Gastroesophageal sphincter (tissue), 4 donors: ENCODE measurements around the gene RGS12. TPM values are rescaled to one million over a fixed set of nuclear protein-coding genes. Genes with fewer than 3 reads are reported as not detected.

Experiments used
- ATAC-seq: fragments of 150-250 bp; one replicate; pipeline ENCODE4 v1.9.1; 2016; ENCODE audit warnings: mild to moderate bottlenecking, moderate library complexity
- H3K27ac ChIP-seq, 4 donors: fragments of 200-600 bp; sonication (generic) in 3 of 4; 1 replicate in 3 of 4; 2 replicates in 1 of 4; pipeline ENCODE4 v1.5.1; 2016 to 2019
- H3K27me3 ChIP-seq: fragments of 200-600 bp; sonication (generic); one replicate; pipeline ENCODE4 v1.5.1; 2019
- H3K36me3 ChIP-seq, 2 donors: fragments of 200-600 bp; sonication (generic); one replicate each; pipeline ENCODE4 v1.5.1; 2019; ENCODE audit warnings: control low read depth in 1 of 2
- H3K4me1 ChIP-seq, 3 donors: fragments of 200-600 bp; sonication (generic); 1 replicate in 2 of 3; 2 replicates in 1 of 3; pipeline ENCODE4 v1.5.1; 2016 to 2019; ENCODE audit warnings: control low read depth in 2 of 3
- H3K4me3 ChIP-seq, 2 donors: fragments of 200-600 bp; sonication (generic); one replicate each; pipeline ENCODE4 v1.5.1; 2019; ENCODE audit warnings: mild to moderate bottlenecking in 1 of 2, moderate library complexity in 1 of 2
- H3K9me3 ChIP-seq, 3 donors: fragments of 200-600 bp; sonication (generic); one replicate each; pipeline ENCODE4 v1.5.1; 2017 to 2019; ENCODE audit warnings: control low read depth in 2 of 3
- CTCF ChIP-seq, 4 experiments: fragments of 200-600 bp in 2 of 4; fragments of 450-650 bp in 2 of 4; sonication (generic) in 1 of 4; IDR thresholded peaks; one replicate each; pipeline ENCODE4 v1.5.1; 2017 to 2019; ENCODE audit warnings: antibody characterized with exemption in 4 of 4, mild to moderate bottlenecking in 2 of 4, moderate library complexity in 2 of 4
- EP300 ChIP-seq: sonication (generic); formaldehyde crosslinking; IDR thresholded peaks from one replicate; pipeline ENCODE4 v1.6.1; 2017; ENCODE audit warnings: antibody characterized with exemption, mild to moderate bottlenecking
- POLR2A ChIP-seq, 2 donors: fragments of 450-650 bp; IDR thresholded peaks; one replicate each; pipeline ENCODE4 v1.6.1; 2017; ENCODE audit warnings: antibody characterized with exemption in 2 of 2, mild to moderate bottlenecking in 2 of 2, moderate library complexity in 1 of 2
- POLR2AphosphoS5 ChIP-seq: sonication (generic); formaldehyde crosslinking; IDR thresholded peaks from one replicate; pipeline ENCODE4 v1.6.1; 2017; ENCODE audit warnings: antibody characterized with exemption
- WGBS, 2 donors: methylation state at CpG; one replicate each; pipeline ENCODE4 v1.1.5; 2018; ENCODE audit warnings: low coverage in 1 of 2; 5-methylcytosine and 5-hydroxymethylcytosine counted together
- total RNA-seq, 4 donors: library from RNA; depleted of rRNA; stranded (reverse); fragments of >200 nt; gene quantifications; one replicate each; pipeline ENCODE4 v1.1.0, GENCODE V29; 2016

Gene RGS12
- total RNA-seq, 4 donors from 2014 or later = 24.1 to 32.7 (median 29.1) TPM

- peaks cover 0 to 33% (median 7%) of the 10 kb centered on the region in 3 donors for H3K4me1 ChIP-seq
- H3K27ac ChIP-seq = no peak overlapping the region
- WGBS, 2 donors = 68 to 80% methylated on average over 2 to 5 of the region's 7 CpGs
- no peak for ATAC-seq
- H3K36me3 ChIP-seq = peaks cover 0 to 21% of the 10 kb centered on the region in 2 donors
- H3K4me3 ChIP-seq = no peak overlapping the region
- TF ChIP-seq POLR2AphosphoS5 (no peak), CTCF (IDR thresholded peaks at IDR 0.05) (no peak), EP300 (no peak), POLR2A (IDR thresholded peaks at IDR 0.05) (no peak)
- no peaks in the 10 kb centered on the region for H3K9me3 ChIP-seq
- no peaks in the 10 kb centered on the region for H3K27me3 ChIP-seq
Observed at GRCh38 chr4:3341760-3342159, 48.9 kb downstream of the RGS12 start.

DNA sequence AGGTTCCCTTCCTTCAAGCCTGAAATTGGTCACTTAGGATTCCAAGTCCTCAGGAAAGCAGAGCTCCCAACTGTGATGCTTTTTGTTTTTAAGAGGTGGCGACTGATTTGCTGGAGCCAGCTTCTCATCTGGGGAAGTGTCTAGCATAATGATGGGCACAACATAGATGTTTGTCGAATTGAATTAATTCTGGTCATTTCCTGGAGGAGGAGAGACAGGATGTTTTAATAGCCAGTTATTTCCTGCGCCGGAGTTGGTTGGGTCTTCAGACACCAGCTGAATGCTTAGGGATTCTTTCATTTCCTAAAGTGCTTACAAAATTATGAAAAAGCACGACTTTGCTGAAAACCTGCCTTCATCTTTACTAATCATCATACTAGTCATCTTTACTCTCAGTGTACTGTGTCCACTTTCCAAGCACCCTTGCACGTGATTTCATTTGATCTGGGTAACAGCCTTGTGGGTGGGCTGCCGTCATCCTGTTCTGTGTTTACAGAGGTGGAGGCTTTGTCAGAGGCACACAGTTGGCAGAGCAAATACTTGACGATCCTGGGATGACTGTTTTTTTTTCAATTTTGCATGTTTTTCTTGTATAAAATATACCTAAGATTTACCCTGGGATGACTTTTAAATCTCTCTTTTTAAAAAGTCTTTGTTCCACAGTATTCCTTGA is 49.5 kb downstream of the RGS12 start:
- no peaks in the 10 kb centered on the region for H3K27me3 ChIP-seq
- H3K4me1 ChIP-seq = peaks cover 0 to 30% (median 7%) of the 10 kb centered on the region in 3 donors
- H3K27ac ChIP-seq = no peak overlapping the region
- no peak overlapping the region for H3K4me3 ChIP-seq
- no peaks in the 10 kb centered on the region for H3K9me3 ChIP-seq
- no peak for TF ChIP-seq POLR2A (IDR thresholded peaks at IDR 0.05)
- no peak for TF ChIP-seq CTCF (IDR thresholded peaks at IDR 0.05)
- no peak for TF ChIP-seq POLR2AphosphoS5
- TF ChIP-seq EP300 = no peak
- peaks cover 0 to 21% of the 10 kb centered on the region in 2 donors for H3K36me3 ChIP-seq
- 35 to 37% methylated on average over 5 to 8 of the region's 8 CpGs for WGBS, 2 donors
- no peak for ATAC-seq

Other genes with a start within 250 kb of the RGS12 start
- gene HTT-AS, start 218.5 kb upstream of the RGS12 start, total RNA-seq = not detected
- 10 to 100 TPM; 31.1 to 48.6 (median 43.0) TPM for gene HTT, start 218.3 kb upstream of the RGS12 start, total RNA-seq
- 1 to 10 TPM in 2 of 4 donors, under 1 TPM in 1, not detected in 1; 0.78 to 6.9 (median 1.5) TPM for gene MSANTD1, start 43.9 kb upstream of the RGS12 start, total RNA-seq
- 1 to 10 TPM in 1 of 4 donors, under 1 TPM in 2, not detected in 1; 0.13 to 1.8 (median 0.62) TPM for gene HGFAC, start 148.9 kb downstream of the RGS12 start, total RNA-seq
- 1 to 10 TPM in 3 of 4 donors, under 1 TPM in 1; 0.32 to 5.3 (median 2.8) TPM for gene DOK7, start 170.3 kb downstream of the RGS12 start, total RNA-seq
- 100 to 1,000 TPM; 180 to 267 (median 201) TPM for gene LRPAP1, start 239.4 kb downstream of the RGS12 start, total RNA-seq